OCI-LY1 (cell line): Measurements from ENCODE around the gene MTNR1B.

ENCODE experiments used
- CTCF ChIP-seq: fragments of 200-600 bp; sonication (generic), shearing (Covaris generic); IDR thresholded peaks from 2 replicates; pipeline ENCODE4 v1.5.1; 2017; ENCODE audit warnings: mild to moderate bottlenecking, antibody characterized with exemption, low read length, moderate library complexity, mixed read lengths
- EZH2 ChIP-seq: fragments of 200-600 bp; sonication (generic), shearing (Covaris generic); IDR thresholded peaks from 2 replicates; pipeline ENCODE4 v1.8.0; 2017; ENCODE audit warnings: borderline replicate concordance, mixed run types, mild to moderate bottlenecking, antibody characterized with exemption, low read length, moderate library complexity, mixed read lengths

GRCh38 chr11:93025558-93026255 is 56.3 kb downstream of the MTNR1B start:
- no peak for TF ChIP-seq EZH2
- TF ChIP-seq CTCF = no peak
